H9 (cell line): ENCODE data around the gene CLINT1. TPM values are rescaled to one million over a fixed set of nuclear protein-coding genes. Genes with fewer than 3 reads are reported as not detected.

Experiments
- DNase-seq: peaks from one replicate; pipeline ENCODE4 v3.0.0-alpha.2; 2017
- H2AFZ ChIP-seq: one replicate; pipeline ENCODE4 v1.6.1; 2013; ENCODE audit warnings: mild to moderate bottlenecking, low read length, control low read depth, moderate library complexity
- H2AK5ac ChIP-seq: 2 replicates; pipeline ENCODE4 v1.6.1; 2013; ENCODE audit warnings: low read length, control low read depth, mixed read lengths; ENCODE audit not compliant: insufficient read length
- H2BK120ac ChIP-seq: one replicate; pipeline ENCODE4 v1.6.1; 2013; ENCODE audit warnings: low read depth, mild to moderate bottlenecking, low read length, control low read depth, inconsistent platforms; ENCODE audit not compliant: poor library complexity, severe bottlenecking
- H2BK12ac ChIP-seq: 2 replicates; pipeline ENCODE4 v1.6.1; 2013; ENCODE audit warnings: low read length, control low read depth, mixed read lengths, low read depth; ENCODE audit not compliant: insufficient read length
- H2BK15ac ChIP-seq: 2 replicates; pipeline ENCODE4 v1.6.1; 2013; ENCODE audit warnings: low read depth, low read length, control low read depth
- H2BK20ac ChIP-seq: one replicate; pipeline ENCODE4 v1.6.1; 2013; ENCODE audit warnings: low read depth, mild to moderate bottlenecking, low read length, control low read depth, inconsistent platforms; ENCODE audit not compliant: poor library complexity, severe bottlenecking
- H2BK5ac ChIP-seq: 2 replicates; pipeline ENCODE4 v1.6.1; 2013; ENCODE audit warnings: low read length, control low read depth, mixed read lengths; ENCODE audit not compliant: insufficient read length
- H3K14ac ChIP-seq: 2 replicates; pipeline ENCODE4 v1.6.1; 2013; ENCODE audit warnings: low read length, control low read depth; ENCODE audit not compliant: insufficient read depth
- H3K18ac ChIP-seq: 2 replicates; pipeline ENCODE4 v1.6.1; 2013; ENCODE audit warnings: low read depth, mild to moderate bottlenecking, mixed read lengths, low read length, control low read depth; ENCODE audit not compliant: insufficient read length
- H3K23ac ChIP-seq: 2 replicates; pipeline ENCODE4 v1.6.1; 2013; ENCODE audit warnings: low read length, control low read depth, mixed read lengths, low read depth; ENCODE audit not compliant: insufficient read length
- H3K23me2 ChIP-seq: 2 replicates; pipeline ENCODE4 v1.6.1; 2013; ENCODE audit warnings: low read depth, mild to moderate bottlenecking, mixed read lengths, low read length, control low read depth; ENCODE audit not compliant: insufficient read length, poor library complexity, severe bottlenecking
- H3K27ac ChIP-seq: 2 replicates; pipeline ENCODE4 v1.5.1; 2013; ENCODE audit warnings: low read length, control low read depth, mixed read lengths, low read depth; ENCODE audit not compliant: insufficient read length
- H3K27me3 ChIP-seq: 2 replicates; pipeline ENCODE4 v1.6.1; 2013; ENCODE audit warnings: low read length, control low read depth, inconsistent platforms; ENCODE audit not compliant: insufficient read depth
- H3K4ac ChIP-seq: 2 replicates; pipeline ENCODE4 v1.6.1; 2013; ENCODE audit warnings: low read depth, mild to moderate bottlenecking, control low read depth, inconsistent platforms, low read length, moderate library complexity
- H3K4me1 ChIP-seq: 2 replicates; pipeline ENCODE4 v1.6.1; 2013; ENCODE audit warnings: low read length, control low read depth, inconsistent platforms; ENCODE audit not compliant: insufficient read depth
- H3K4me2 ChIP-seq: 2 replicates; pipeline ENCODE4 v1.6.1; 2013; ENCODE audit warnings: low read length, control low read depth, mixed read lengths; ENCODE audit not compliant: insufficient read length, insufficient read depth
- H3K56ac ChIP-seq: 2 replicates; pipeline ENCODE4 v1.6.1; 2013; ENCODE audit warnings: low read depth, mild to moderate bottlenecking, mixed read lengths, low read length, control low read depth; ENCODE audit not compliant: insufficient read length
- H3K79me1 ChIP-seq: 2 replicates; pipeline ENCODE4 v1.6.1; 2013; ENCODE audit warnings: low read depth, mild to moderate bottlenecking, moderate library complexity, low read length, control low read depth, inconsistent platforms; ENCODE audit not compliant: insufficient read depth, poor library complexity, severe bottlenecking
- H3K79me2 ChIP-seq: 2 replicates; pipeline ENCODE4 v1.6.1; 2013; ENCODE audit warnings: low read length, control low read depth, inconsistent platforms; ENCODE audit not compliant: insufficient read depth
- H3K9ac ChIP-seq: 2 replicates; pipeline ENCODE4 v1.6.1; 2013; ENCODE audit warnings: low read length, control low read depth, mixed read lengths; ENCODE audit not compliant: insufficient read length; ENCODE audit errors: extremely low read depth
- H3K9me3 ChIP-seq: one replicate; pipeline ENCODE4 v1.6.1; 2013; ENCODE audit warnings: low read depth, low read length, inconsistent platforms; ENCODE audit not compliant: control insufficient read depth
- H3T11ph ChIP-seq: one replicate; pipeline ENCODE4 v1.6.1; 2013; ENCODE audit warnings: mild to moderate bottlenecking, low read length, control low read depth, inconsistent platforms
- H4K20me1 ChIP-seq: one replicate; pipeline ENCODE4 v1.6.1; 2013; ENCODE audit not compliant: control insufficient read depth, insufficient read length, insufficient read depth
- H4K5ac ChIP-seq: 2 replicates; pipeline ENCODE4 v1.6.1; 2013; ENCODE audit warnings: low read depth, mild to moderate bottlenecking, mixed read lengths, low read length, control low read depth; ENCODE audit not compliant: insufficient read length
- H4K8ac ChIP-seq: replicated peaks from 2 replicates; pipeline ENCODE4 v1.6.1; 2013; ENCODE audit warnings: low read length, control low read depth, mixed read lengths, low read depth; ENCODE audit not compliant: insufficient read length
- H4K91ac ChIP-seq: 2 replicates; pipeline ENCODE4 v1.6.1; 2013; ENCODE audit warnings: low read depth, mild to moderate bottlenecking, moderate library complexity, mixed read lengths, low read length, control low read depth; ENCODE audit not compliant: insufficient read length
- H3K27ac Mint-ChIP-seq, 3 experiments: 2 replicates in 2 of 3; 3 replicates in 1 of 3; pipeline ENCODE4 v1.8.0; 2020 to 2021; ENCODE audit warnings: mixed read lengths in 3 of 3, mild to moderate bottlenecking in 1 of 3, moderate library complexity in 1 of 3
- H3K27me3 Mint-ChIP-seq: 2 replicates; pipeline ENCODE4 v1.8.0; 2021; ENCODE audit warnings: low read depth, mild to moderate bottlenecking, moderate library complexity, mixed read lengths
- H3K36me3 Mint-ChIP-seq, 3 experiments: 2 replicates in 2 of 3; 3 replicates in 1 of 3; pipeline ENCODE4 v1.8.0; 2020 to 2021; ENCODE audit warnings: low read depth in 3 of 3, mixed read lengths in 3 of 3; ENCODE audit not compliant: insufficient read depth in 1 of 3
- H3K4me1 Mint-ChIP-seq, 2 experiments: 2 replicates each; pipeline ENCODE4 v1.8.0; 2020; ENCODE audit warnings: mixed read lengths in 2 of 2
- H3K4me3 Mint-ChIP-seq, 2 experiments: 2 replicates in 1 of 2; 3 replicates in 1 of 2; pipeline ENCODE4 v1.8.0; 2020 to 2021; ENCODE audit warnings: mild to moderate bottlenecking in 2 of 2, mixed read lengths in 2 of 2, moderate library complexity in 1 of 2
- H3K9me3 Mint-ChIP-seq, 2 experiments: 2 replicates in 1 of 2; 3 replicates in 1 of 2; pipeline ENCODE4 v1.8.0; 2020; ENCODE audit warnings: mild to moderate bottlenecking in 2 of 2, mixed read lengths in 2 of 2, moderate library complexity in 1 of 2
- CTCF ChIP-seq: fragments of 200-600 bp; sonication (generic); conservative IDR thresholded peaks from 3 replicates; pipeline ENCODE4 v1.8.0; 2021; ENCODE audit warnings: antibody characterized with exemption, mild to moderate bottlenecking
- WGBS: extraction: QIAGEN DNeasy Blood & Tissue Kit; methylation state at CpG from one replicate; pipeline ENCODE4 v1.1.7; 2013; ENCODE audit warnings: missing lambda C conversion rate, low lambda C conversion rate, mixed read lengths; ENCODE audit not compliant: insufficient read length; ENCODE audit errors: extremely low coverage; 5-methylcytosine and 5-hydroxymethylcytosine counted together
- total RNA-seq: library from RNA; stranded (reverse); gene quantifications from 2 replicates; pipeline ENCODE4 v1.2.1, GENCODE V29; 2021

CLINT1 gene
- total RNA-seq, 1 experiment from 2014 or later, result 79.1 TPM

GRCh38 chr5:157802736-157803135, 56.2 kb downstream of the CLINT1 start:
- no peak overlapping the region for H4K5ac ChIP-seq
- Mint-ChIP-seq H3K27ac (no peak overlapping the region), H3K27me3 (no peaks in the 10 kb centered on the region), H3K4me1 (no peaks in the 10 kb centered on the region), H3K36me3 (peaks cover 14 to 49% (median 49%) of the 10 kb centered on the region in 3 experiments; a peak in 6 of 7 replicates), H3K9me3 (no peaks in the 10 kb centered on the region), H3K4me3 (no peak overlapping the region)
- DNase-seq, result no peak
- no peak overlapping the region for H3K56ac ChIP-seq
- H4K20me1 ChIP-seq, result no peaks in the 10 kb centered on the region
- H3K79me1 ChIP-seq, result no peaks in the 10 kb centered on the region
- H3K4ac ChIP-seq, result no peak overlapping the region
- H3K14ac ChIP-seq, result no peak overlapping the region
- no peak overlapping the region for H2BK12ac ChIP-seq
- no peak overlapping the region for H3K23ac ChIP-seq
- no peak overlapping the region for H3T11ph ChIP-seq
- no peaks in the 10 kb centered on the region for H3K23me2 ChIP-seq
- no peaks in the 10 kb centered on the region for H3K9me3 ChIP-seq
- H3K27me3 ChIP-seq, result no peaks in the 10 kb centered on the region
- no peak overlapping the region for H2AK5ac ChIP-seq
- H2AFZ ChIP-seq, result no peak overlapping the region
- H3K9ac ChIP-seq, result no peak overlapping the region
- no peak overlapping the region for H3K18ac ChIP-seq
- WGBS, result no CpG with 5 or more reads among the region's 6 CpGs
- no peak overlapping the region for H2BK120ac ChIP-seq
- no peak overlapping the region for H2BK15ac ChIP-seq
- H3K4me1 ChIP-seq, result no peaks in the 10 kb centered on the region
- no peak overlapping the region for H4K8ac ChIP-seq
- H3K4me2 ChIP-seq, result no peak overlapping the region
- no peak overlapping the region for H4K91ac ChIP-seq
- H3K27ac ChIP-seq, result no peak overlapping the region
- H2BK20ac ChIP-seq, result no peak overlapping the region
- TF ChIP-seq CTCF, result no peak
- H3K79me2 ChIP-seq, result no peaks in the 10 kb centered on the region
- H2BK5ac ChIP-seq, result no peak overlapping the region
